Right lobe of liver (tissue), 4 donors: ENCODE results near the gene ABL1.

ENCODE experiments used
- CTCF ChIP-seq, 4 donors: fragments of 200-600 bp in 3 of 4; fragments of 450-650 bp in 1 of 4; IDR thresholded peaks; one replicate each; pipeline versions ENCODE4 v1.5.1 to v1.8.0; 2016 to 2022; ENCODE audit warnings: antibody characterized with exemption in 4 of 4, mild to moderate bottlenecking in 2 of 4
- POLR2A ChIP-seq: fragments of 450-650 bp; IDR thresholded peaks from one replicate; pipeline ENCODE4 v1.6.1; 2017; ENCODE audit warnings: antibody characterized with exemption, mild to moderate bottlenecking
- donor health status: DM: no; HTN: no; CAD: no.
- donor health status: DM: no; HTN: no; CAD: no.
- donor health status: DM: no; HTN: yes; CAD: no.

- no peak for TF ChIP-seq CTCF (IDR thresholded peaks at IDR 0.05)
- no peak for TF ChIP-seq POLR2A
Measured at GRCh38 chr9:130823435-130823834, 11.6 kb upstream of the ABL1 start.
